ENCODE data around the gene CPZ. TPM values are rescaled to one million over a fixed set of nuclear protein-coding genes. Genes with fewer than 3 reads are reported as not detected.

The CPZ gene
- total and polyA plus RNA-seq, 12 donors: 0.53 to 6.4 (median 3.9) TPM

DNA sequence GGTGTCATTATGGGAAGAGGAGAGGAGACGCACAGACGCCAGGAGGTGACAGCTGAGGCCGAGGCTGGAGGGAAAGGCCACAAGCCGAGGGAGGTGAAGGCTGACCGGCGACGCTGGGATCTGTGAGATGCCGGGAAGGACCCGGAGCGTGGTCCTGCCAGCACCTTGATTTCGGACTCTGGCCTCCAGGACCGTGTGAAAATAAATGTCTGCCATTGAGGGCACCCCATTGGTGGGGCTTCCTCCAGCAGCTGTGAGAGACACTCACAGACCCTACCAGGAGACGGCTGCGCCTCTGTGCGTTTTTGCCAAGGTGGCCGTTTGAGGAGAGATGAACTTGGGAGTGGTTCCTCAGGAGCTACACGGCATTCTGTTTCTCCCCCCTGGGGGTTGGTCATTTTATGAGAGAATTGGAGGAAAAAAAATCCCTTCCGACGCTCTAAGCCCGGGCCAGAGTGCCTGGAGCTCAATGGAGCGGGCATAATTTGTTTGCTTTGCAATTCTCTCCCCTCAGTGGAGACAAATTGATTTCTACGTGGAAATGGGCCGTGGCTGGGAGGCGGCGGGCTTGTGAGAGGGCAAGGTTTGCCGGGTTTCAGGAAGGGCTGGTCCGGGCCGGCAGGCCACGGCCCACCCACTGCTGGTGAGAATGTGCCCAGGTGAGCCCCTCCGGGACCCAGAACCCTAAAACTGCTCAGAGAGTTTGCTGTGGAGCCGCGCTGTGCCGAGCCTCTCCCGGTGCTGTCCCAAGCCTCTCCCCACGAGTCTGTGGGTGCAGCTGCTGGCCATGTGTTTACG lies 53.9 kb downstream of the CPZ start:
- TF ChIP-seq, protein P1, sequence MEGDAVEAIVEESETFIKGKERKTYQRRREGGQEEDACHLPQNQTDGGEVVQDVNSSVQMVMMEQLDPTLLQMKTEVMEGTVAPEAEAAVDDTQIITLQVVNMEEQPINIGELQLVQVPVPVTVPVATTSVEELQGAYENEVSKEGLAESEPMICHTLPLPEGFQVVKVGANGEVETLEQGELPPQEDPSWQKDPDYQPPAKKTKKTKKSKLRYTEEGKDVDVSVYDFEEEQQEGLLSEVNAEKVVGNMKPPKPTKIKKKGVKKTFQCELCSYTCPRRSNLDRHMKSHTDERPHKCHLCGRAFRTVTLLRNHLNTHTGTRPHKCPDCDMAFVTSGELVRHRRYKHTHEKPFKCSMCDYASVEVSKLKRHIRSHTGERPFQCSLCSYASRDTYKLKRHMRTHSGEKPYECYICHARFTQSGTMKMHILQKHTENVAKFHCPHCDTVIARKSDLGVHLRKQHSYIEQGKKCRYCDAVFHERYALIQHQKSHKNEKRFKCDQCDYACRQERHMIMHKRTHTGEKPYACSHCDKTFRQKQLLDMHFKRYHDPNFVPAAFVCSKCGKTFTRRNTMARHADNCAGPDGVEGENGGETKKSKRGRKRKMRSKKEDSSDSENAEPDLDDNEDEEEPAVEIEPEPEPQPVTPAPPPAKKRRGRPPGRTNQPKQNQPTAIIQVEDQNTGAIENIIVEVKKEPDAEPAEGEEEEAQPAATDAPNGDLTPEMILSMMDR (IDR thresholded peaks at IDR 0.05): no peak
- TF ChIP-seq POLR2A (IDR thresholded peaks at IDR 0.05): no peak
- intact Hi-C loops (cut with DNase I): no loop called here
- H3K4me1 ChIP-seq (replicated peaks in 1 of 2): no peaks in the 10 kb centered on the region
- no peaks in the 10 kb centered on the region for H3K36me3 ChIP-seq (replicated peaks in 1 of 2)
- H3K9me3 ChIP-seq (replicated peaks in 1 of 3): no peaks in the 10 kb centered on the region
- H3K4me3 ChIP-seq: no peak overlapping the region
- WGBS, 4 donors: 66 to 74% (median 70%) methylated on average over 27 to 36 of the region's 36 CpGs
- DNase-seq: peak in 1 of 7 donors; percentile 9
- H3K27me3 ChIP-seq: no peaks in the 10 kb centered on the region
- no peak overlapping the region for H3K27ac ChIP-seq

DNA sequence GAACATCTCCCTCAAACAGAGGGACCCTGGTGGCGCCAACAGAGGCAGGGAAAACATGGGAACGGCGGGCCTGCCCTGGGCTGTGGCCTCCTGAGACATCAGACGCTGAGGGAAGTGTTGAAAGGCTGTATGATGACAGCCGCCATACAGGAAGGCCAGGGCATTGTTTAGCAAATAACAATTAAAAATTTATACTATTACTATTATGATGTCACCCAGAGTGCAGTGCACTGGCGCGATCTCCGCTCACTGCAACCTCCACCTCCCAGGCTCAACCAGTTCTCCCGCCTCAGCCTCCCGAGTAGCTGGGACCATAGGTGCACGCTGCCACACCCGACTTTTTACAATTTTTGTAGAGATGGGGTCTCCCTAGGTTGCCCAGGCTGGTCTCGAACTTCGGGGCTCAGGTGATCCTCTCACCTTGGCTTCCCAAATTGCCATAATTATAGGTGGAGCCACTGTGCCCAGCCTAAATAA lies 54.6 kb downstream of the CPZ start:
- Histone ChIP-seq H3K4me1 (replicated peaks in 1 of 2) (no peaks in the 10 kb centered on the region), H3K27me3 (no peaks in the 10 kb centered on the region), H3K36me3 (replicated peaks in 1 of 2) (no peaks in the 10 kb centered on the region), H3K27ac (no peak overlapping the region), H3K9me3 (replicated peaks in 1 of 3) (no peaks in the 10 kb centered on the region), H3K4me3 (no peak overlapping the region)
- intact Hi-C loops (cut with DNase I): no loop called here
- peak in 1 of 7 donors; percentile 5 for DNase-seq
- WGBS, 4 donors: 71 to 80% (median 76%) methylated on average over 8 to 14 of the region's 14 CpGs
- no peak for TF ChIP-seq POLR2A (IDR thresholded peaks at IDR 0.05)
- TF ChIP-seq, protein P1 (IDR thresholded peaks at IDR 0.05): no peak

DNA sequence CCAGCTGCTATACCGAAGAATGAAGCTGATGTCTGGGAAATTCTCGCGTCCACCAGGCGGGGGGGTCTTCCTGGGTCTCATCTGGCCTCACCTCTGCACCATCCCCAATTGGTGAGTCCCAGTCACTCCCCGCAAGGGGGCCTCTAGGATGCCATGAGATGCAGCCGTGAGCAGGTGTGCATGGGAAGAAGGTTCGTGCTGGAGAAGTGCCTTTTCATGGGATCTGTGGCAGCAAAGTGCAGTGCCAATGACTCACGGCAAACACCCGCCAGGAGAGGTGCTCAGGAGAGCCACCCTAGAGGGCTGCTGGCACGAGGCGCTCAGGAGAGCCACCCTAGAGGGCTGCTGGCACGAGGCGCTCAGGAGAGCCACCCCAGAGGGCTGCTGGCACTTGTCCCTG lies 55.1 kb downstream of the CPZ start:
- no peaks in the 10 kb centered on the region for H3K4me1 ChIP-seq (replicated peaks in 1 of 2)
- DNase-seq: peak in 1 of 7 donors; percentile 8
- no peak overlapping the region for H3K4me3 ChIP-seq
- 58 to 84% (median 68%) methylated on average over 4 to 13 of the region's 13 CpGs for WGBS, 4 donors
- TF ChIP-seq POLR2A (IDR thresholded peaks at IDR 0.05): no peak
- TF ChIP-seq, protein P1 (IDR thresholded peaks at IDR 0.05): no peak
- no peaks in the 10 kb centered on the region for H3K9me3 ChIP-seq (replicated peaks in 1 of 3)
- H3K36me3 ChIP-seq (replicated peaks in 1 of 2): no peaks in the 10 kb centered on the region
- no peaks in the 10 kb centered on the region for H3K27me3 ChIP-seq
- intact Hi-C loops (cut with DNase I): no loop called here
- no peak overlapping the region for H3K27ac ChIP-seq

DNA sequence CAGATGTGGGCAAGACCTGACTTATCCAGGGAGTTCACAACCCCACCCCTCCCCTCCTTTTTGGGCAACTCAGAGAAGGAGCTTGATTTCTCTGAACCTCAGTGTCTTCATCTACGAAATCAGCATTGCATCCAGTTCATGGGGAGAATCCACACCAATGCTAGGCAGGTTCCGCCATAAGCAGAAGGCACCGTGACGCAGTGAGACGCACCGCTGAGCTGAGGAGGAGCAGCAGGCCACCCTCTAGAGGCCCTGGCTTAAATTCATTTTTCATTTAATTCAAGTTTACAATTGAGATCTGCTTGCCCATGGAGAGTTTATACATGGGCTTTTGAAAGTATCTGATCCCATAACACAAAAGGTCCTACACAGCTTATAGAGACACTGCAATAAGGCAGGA lies 55.7 kb downstream of the CPZ start:
- DNase-seq: no peak
- no peaks in the 10 kb centered on the region for H3K4me1 ChIP-seq (replicated peaks in 1 of 2)
- H3K4me3 ChIP-seq: no peak overlapping the region
- H3K36me3 ChIP-seq (replicated peaks in 1 of 2): no peaks in the 10 kb centered on the region
- no peaks in the 10 kb centered on the region for H3K9me3 ChIP-seq (replicated peaks in 1 of 3)
- WGBS, 4 donors: 79 to 84% (median 80%) methylated on average over 6 of the region's 6 CpGs
- no peak overlapping the region for H3K27ac ChIP-seq
- intact Hi-C loops (cut with DNase I): no loop called here
- no peaks in the 10 kb centered on the region for H3K27me3 ChIP-seq
- TF ChIP-seq POLR2A (IDR thresholded peaks at IDR 0.05): no peak
- TF ChIP-seq, protein P1 (IDR thresholded peaks at IDR 0.05): no peak

Data from adrenal gland (tissue), 12 donors.